HG02973 (cell line): ENCODE measurements around the gene CADM2.
"Not testable (repeated sequence)": the region's sequence is repeated elsewhere in the genome, so short reads cannot be mapped to it uniquely, and the experiment has no call there.

Experiments used
- ATAC-seq: cut with Tn5 transposase; IDR thresholded peaks from one replicate; pipeline ENCODE4 v1.9.1; 2021; ENCODE audit warnings: moderate library complexity; ENCODE audit not compliant: unreplicated experiment

CADM2 gene

GRCh38 chr3:85074003-85074402 lies 115.2 kb downstream of the CADM2 start:
- ATAC-seq, result no peak

DNA sequence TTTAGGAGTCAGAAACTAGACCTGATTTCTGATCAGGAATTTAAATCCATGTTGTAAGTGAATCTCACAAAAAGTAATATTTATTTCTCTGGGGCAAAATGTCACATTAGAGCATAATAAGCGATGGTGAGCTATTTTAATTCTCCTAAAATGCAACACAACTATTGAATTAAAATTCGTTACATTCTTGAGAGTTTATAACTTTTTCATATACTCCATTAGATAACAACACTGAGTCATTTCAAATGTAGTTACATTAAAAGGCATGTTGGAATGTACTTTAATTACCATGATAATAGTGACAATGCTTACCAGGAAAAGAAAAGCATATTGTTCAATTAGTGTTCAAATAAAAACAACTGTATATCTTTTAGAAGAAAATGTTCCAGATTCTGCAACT lies 116.9 kb downstream of the CADM2 start:
- ATAC-seq, result no peak

- no peak for ATAC-seq
Measured at GRCh38 chr3:85077018-85077417, 118.2 kb downstream of the CADM2 start.

DNA sequence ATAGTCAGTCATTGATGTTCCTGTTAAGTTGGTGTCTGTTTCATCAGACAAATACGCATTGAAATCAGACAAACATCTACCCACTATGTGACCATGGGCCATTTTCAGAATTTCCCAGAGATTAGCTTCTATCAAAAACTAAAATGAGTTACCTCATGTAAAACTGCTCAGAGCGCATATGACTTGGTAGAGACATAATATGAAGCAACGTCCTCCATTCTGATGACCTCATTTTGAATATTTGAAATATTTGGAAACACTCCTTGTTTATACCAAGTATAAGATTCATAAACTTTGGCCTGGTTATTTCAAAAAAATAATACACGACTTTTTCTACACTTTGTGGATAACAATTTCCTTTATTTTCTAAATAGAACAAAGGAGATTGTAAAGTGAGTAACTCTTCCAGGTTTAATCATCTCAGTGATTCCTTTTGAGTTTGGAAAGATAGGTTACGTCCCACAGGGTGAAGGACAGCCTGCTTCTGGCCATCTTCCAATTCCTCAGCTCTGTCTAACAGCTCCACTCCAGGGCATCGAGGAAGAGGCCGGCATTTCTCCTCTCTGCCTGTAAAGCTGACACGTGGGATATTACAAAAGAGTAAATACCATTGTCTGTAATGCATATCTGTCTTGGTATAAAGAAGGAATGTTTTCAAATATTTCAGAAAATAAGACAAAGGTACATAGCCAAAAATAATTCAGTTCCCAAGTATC lies 122.6 kb downstream of the CADM2 start:
- no peak for ATAC-seq

- no peak for ATAC-seq
Measured at GRCh38 chr3:85090495-85090894, 131.7 kb downstream of the CADM2 start.

DNA sequence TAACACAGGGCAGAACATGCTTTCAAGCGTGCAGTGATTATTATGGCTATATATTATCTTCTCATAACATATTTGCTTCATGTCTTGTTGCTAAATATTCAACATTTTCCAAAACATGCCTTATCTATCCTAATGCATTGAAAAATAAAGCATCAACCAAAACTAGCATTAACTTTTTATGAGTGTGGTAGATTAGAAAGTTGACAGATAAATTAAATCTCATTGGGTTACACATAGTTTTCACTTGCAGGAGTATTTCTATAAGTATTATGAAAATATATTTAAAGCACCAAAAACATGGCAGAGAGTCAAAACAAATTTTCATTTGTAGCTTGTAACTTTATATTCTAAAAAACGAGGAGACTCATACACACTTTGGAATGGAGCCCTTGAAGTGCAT lies 141.5 kb downstream of the CADM2 start:
- no peak for ATAC-seq

DNA sequence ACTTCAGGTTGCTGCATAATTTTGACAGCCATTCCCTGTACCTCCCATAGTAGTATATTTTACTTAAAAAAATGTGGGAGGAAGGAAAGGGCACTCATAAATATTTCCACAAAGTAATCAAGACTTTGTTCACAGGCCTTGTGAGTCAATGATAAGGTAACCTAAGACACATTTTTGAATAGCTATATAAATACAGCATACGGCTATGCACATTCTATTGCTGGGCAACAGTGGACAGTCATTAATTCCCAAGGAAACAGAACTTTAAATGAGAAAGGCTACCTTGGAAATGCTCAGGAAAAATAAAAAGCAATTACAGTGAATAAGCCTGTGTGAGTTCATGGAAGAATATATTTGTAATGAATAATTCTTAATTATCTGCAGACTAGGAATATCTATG lies 144.0 kb downstream of the CADM2 start:
- ATAC-seq, result no peak

GRCh38 chr3:85110393-85110792 lies 151.6 kb downstream of the CADM2 start:
- ATAC-seq, result no peak

GRCh38 chr3:85120879-85121278 lies 162.1 kb downstream of the CADM2 start:
- no peak for ATAC-seq

DNA sequence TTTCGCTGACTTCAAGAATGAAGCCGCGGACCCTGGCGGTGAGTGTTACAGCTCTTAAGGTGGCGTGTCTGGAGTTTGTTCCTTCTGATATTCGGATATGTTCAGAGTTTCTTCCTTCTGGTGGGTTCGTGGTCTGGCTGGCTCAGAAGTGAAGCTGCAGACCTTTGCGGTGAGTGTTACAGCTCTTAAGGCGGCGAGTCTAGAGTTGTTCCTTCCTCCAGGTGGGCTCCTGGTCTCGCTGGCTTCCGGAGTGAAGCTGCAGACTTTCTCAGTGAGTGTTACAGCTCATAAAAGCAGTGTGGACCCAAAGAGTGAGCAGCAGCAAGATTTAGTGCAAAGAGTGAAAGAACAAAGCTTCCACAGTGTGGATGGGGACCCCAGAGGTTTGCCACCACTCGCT lies 174.1 kb downstream of the CADM2 start:
- not testable (repeated sequence) for ATAC-seq

- not testable (repeated sequence) for ATAC-seq
Measured at GRCh38 chr3:85133691-85134420, 175.1 kb downstream of the CADM2 start.

DNA sequence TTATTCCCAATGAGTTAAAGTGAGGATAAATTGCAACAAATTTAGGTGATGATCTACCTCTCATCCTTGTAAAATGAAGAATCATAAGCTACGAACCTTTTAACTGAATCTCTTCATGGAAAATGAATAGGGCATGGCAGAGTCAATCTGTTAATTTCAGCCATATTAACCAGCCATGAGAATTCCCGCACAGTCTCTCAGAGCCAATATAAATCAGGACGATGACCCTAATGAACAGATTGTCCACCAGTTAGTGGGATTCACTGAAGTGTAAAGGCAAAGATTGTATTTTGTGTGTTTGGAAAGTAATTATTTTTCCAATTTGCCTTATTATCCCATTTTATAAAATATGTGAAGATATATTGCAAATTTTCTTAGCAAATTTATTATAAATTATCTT lies 183.8 kb downstream of the CADM2 start:
- ATAC-seq, result no peak

GRCh38 chr3:85148036-85148435 lies 189.2 kb downstream of the CADM2 start:
- ATAC-seq, result no peak

GRCh38 chr3:85151555-85151954 lies 192.8 kb downstream of the CADM2 start:
- no peak for ATAC-seq

DNA sequence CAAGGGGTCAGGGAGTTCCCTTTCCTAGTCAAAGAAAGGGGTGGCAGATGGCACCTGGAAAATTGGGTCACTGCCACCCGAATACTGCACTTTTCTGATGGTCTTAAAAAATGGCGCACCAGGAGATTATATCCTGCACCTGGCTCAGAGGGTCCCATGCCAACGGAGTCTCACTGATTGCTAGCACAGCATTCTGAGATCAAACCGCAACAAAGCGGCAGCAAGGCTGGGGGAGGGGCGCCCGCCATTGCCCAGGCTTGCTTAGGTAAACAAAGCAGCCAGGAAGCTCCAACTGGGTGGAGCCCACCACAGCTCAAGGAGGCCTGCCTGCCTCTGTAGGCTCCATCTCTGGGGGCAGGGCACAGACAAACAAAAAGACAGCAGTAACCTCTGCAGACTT lies 194.5 kb downstream of the CADM2 start:
- ATAC-seq, result not testable (repeated sequence)

GRCh38 chr3:85159376-85159775 lies 200.6 kb downstream of the CADM2 start:
- no peak for ATAC-seq

DNA sequence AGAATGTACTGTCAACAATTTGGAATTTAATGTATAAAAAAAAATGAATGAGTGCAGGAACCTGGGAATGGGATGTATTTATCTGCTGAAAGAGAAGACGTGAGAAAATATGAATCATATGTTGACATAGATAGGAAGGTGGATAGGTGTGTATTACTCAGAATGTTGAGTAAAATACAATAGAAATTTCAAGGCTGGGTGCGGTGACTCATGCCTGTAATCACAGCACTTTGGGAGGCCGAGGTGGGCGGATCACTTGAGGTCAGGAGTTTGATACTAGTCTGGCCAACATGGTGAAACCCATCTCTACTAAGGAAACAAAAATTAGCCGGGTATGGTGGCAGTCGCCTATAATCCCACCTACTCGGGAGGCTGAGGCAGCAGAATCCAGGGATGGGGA lies 202.8 kb downstream of the CADM2 start:
- ATAC-seq, result no peak

- no peak for ATAC-seq
Measured at GRCh38 chr3:85162905-85163304, 204.1 kb downstream of the CADM2 start.

- no peak for ATAC-seq
Measured at GRCh38 chr3:85164436-85164835, 205.6 kb downstream of the CADM2 start.

GRCh38 chr3:85167576-85167975 lies 208.8 kb downstream of the CADM2 start:
- no peak for ATAC-seq

- no peak for ATAC-seq
Measured at GRCh38 chr3:85170646-85171045, 211.9 kb downstream of the CADM2 start.

- ATAC-seq, result no peak
Measured at GRCh38 chr3:85171976-85172375, 213.2 kb downstream of the CADM2 start.

GRCh38 chr3:85176799-85177198 lies 218.0 kb downstream of the CADM2 start:
- no peak for ATAC-seq
